HG03175 (cell line): Measurements from ENCODE around the gene MAML3.

Experiments
- ATAC-seq: cut with Tn5 transposase; IDR thresholded peaks from one replicate; pipeline ENCODE4 v1.9.1; 2021; ENCODE audit warnings: mild to moderate bottlenecking, moderate library complexity; ENCODE audit not compliant: unreplicated experiment

MAML3 gene

GRCh38 chr4:140012688-140013486, 141.1 kb downstream of the MAML3 start:
- ATAC-seq = no peak

- no peak for ATAC-seq
These were observed 148.3 kb downstream of the MAML3 start for GRCh38 chr4:140005699-140006098.

DNA sequence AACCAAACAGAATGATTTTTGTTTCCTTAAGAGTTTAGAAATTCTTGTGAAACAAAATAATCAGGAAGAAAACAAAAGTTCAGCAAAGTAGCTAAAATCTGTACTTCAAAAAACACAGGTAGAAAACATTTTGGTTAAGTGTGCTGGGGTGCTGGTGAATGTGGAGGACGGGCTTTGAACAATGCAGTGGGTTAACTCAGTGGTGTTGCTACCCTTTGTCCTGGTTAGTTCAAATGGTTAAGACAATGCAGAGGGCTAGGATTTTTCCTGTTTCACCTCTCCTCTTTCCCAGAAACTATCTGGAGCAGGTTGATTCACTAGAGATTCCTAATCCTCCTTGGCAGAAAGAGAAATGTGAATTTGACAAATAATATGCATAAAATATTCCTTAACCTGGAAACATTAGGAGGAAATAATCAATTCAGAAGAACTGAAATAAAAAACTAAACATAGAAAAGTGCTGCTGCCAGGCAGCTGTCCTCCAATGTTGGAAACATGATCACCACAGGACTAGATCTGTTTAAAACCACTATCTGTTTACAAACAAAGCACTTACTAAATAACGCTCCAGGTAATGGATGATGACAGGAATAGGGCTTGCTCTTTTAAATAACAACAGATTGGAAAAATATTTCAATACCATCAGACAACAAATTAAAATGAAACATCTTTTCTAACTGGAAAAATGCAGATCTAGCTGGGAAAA, 148.9 kb downstream of the MAML3 start:
- no peak for ATAC-seq

DNA sequence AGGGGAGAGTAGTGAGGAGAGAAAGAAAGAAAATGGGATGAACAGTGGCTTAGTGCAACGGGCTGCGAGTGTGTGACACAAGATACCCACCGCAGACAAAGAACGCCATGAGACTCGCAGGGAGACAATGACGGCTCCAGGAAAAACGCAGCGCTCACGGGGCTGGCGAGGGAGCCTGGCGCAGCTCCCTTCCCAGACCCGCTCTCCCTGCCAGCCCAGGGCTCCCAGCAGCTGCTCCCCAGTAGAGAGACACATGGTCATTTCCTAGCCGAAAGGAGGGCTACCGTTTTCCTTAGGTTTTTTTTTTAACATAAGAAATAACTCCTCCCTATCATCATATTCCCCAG, 149.5 kb downstream of the MAML3 start:
- no peak for ATAC-seq

DNA sequence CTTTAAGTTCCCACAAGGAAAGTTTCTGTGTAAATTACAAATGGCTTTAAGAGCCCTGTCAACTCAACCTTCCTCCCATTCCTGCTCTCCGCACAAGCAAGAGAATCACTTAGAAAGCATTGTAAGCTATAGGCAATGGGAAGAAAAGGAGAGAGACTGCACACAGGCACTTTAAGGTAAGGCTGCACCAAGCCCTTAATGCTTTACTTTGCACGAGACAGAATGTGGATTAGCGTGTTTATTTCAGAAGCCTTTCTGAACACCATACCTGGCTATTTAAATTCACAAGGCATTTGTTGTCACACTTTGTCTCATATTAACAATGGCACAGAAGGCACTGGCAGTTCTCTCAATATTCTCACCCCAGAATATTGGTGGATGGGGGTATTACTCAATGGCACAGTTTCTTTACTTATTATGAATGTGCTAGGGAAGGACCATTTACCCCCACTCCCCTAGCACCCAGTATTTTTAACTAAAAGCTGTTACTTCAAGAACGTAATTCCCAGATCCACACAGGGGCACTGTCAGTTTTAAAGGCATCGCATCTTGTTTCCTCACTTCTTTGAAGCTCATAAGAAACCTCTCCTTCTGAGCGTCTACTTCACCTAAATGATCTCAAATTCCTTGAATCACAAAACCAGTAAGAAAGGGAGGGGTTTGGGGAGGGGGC, 150.0 kb downstream of the MAML3 start:
- ATAC-seq = no peak

- no peak for ATAC-seq
These were observed 153.8 kb downstream of the MAML3 start for GRCh38 chr4:140000232-140000631.

DNA sequence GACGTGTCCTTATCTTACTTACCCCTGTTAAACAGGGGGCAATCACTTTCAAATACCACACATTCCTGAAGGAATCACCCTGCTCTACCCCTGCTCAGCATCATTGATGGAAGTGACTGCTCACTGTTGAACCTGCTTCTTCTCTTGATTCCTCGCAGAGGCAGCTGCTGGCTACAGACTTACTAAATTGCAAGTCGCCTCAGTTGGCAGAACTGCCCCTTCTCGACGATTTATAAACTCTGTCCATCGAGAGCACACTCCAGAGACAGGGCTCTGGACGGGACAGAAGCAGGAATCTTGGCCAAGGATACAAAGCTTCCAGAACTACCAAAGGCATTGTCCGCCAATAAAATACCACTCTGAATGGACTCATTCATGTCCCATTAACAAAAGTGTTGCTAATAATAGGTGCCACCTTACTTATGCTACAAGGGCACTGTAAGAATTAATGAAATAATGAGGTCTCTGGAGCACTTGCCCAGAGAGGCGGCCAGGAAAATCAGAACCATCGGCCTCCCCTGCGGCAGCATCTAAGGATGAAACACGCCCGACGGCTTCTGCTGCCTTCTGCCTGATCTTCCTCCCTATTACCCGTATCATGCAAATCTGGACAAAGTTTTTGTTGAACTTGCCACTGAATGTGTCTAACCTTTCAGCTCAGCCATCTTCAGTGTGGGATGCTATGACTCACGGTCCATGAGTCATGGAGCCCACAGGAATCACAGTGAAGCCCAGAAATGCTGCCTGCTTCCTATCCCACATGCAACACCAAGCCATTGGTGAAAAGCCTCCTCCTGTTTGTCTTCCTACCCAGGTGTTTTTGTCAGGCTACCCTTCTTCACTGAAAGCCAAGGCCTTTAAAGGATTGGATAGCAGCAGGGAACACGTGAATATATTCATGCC, 164.9 kb downstream of the MAML3 start:
- no peak for ATAC-seq

DNA sequence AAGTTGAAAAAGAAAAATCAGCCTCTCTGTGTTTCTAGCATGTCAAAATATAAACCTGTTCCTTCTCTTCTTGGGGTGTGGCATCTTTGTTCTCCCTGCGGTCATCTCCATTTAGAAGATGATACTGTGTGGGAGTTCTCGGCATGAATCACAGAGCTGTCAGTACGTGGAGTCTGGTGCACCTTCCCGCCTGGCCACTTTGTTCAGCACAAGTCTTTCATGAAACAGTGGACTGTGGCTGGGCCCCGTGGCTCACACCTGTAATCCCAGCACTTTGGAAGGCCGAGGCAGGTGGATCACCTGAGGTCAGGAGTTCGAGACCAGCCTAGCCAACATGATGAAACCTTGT, 166.5 kb downstream of the MAML3 start:
- ATAC-seq = no peak

DNA sequence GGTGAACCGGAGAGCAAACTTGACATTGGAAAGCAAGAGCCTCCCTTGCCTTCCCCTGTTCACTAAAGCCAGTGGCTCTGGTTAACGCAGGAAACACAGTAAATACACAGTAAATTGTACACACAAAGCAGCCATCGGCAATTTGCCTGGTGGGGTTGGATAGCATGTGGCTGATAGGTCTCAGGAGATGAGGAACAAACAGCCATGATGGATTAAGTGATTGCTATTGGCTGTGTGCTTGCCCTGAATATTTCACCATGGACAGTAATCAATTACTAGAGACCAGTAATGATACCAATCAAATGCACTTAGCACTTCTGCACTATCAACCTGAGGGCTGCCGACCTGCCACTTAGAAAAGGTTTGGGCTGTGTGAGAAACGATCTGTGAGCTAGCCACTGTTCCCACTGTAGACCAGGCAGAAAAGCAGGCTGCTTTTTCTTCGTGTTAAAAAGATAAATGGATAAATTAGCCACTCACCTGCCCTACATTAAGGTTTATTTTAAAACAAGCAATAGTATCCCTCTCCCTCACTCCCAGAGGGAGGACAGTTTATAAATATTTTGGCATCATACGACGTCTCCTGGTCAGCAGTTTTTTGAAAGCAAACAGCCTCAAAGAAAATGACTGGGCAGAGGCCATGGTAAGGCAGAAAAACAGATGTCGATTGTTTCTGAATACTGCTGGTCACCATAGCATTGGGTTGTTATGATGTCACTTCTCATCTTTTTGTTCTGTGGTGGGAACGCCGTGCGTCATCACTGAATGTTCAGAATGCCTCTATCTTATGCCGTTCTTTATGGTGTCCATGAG, 167.1 kb downstream of the MAML3 start:
- no peak for ATAC-seq

- no peak for ATAC-seq
These were observed 167.9 kb downstream of the MAML3 start for GRCh38 chr4:139986106-139986505.

DNA sequence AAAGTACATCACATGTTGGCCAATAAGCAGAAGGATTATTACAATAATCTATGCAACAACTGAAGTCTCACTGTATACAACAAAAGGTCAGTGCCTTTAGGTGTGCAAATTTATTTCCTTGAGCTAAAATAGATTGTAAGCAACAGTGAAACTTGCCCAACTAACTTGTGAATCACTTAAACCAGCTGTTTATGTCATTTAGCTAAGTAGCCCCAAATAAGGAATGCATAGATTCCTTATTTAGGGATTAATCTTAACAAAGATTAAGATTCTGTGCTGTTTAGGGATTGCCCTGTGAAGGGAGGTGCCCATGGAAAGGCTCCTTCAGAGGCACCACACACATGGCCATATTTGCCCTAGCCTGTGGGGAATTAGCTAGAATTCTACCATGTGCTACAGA, 168.6 kb downstream of the MAML3 start:
- no peak for ATAC-seq

DNA sequence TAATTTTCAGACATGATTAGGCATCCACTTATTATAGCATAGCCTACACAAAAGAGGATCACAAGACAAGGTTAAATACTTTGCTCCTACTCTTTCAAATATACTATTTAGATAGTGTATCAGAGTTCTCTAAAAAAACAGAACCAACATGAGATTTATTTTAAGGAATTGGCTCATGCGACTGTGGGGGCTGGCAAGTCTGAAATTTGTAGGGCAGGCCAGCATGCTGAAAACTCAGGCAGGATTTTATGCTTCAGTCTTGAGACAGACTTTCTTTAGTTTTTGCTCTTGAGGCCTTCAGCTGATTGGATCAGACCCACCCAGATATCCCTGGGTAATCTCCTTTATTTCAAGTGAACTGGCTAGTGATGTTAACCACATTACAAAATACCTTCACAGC, 169.5 kb downstream of the MAML3 start:
- ATAC-seq = no peak

- ATAC-seq = peak; percentile 96
These were observed 175.3 kb downstream of the MAML3 start for GRCh38 chr4:139978692-139979091.

DNA sequence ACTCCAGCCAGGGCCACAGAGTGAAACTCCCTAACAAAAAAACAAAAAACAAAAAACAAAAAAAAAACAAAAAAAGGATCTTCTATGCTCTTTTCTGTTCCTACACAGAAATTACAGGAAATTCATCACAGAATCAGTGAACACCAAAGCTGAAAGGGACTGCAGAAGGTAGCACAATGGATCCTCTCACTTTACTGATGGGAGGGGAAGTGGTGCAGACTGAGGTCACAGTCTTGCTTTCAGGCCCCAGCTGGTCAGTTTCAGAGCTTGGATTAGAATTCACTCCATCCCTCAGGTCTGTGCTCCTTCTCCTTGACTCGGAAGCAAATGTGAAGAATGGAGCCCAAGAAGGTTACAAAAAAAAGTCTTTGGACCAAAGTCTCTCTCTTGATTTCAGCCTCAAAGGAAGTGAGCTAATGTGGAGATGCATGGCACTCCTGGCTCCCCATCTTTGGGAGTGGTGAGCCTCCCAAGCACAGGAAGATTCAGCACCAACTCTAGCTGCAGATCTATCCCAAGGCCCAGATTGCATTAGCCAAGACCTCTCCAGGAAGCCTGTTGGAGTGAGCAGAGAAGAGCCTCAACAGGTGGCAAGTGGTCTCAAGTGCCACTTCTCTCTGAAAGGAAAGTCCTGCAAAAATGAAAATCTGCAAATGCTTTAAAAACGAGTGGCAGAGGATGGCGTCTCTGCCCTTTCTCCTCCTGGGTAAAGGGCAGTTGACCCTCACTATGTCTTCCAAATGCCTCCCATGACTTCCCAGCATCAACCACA, 176.0 kb downstream of the MAML3 start:
- ATAC-seq = peak; percentile 40

GRCh38 chr4:139975830-139976272, 178.1 kb downstream of the MAML3 start:
- no peak for ATAC-seq

GRCh38 chr4:139973616-139974015, 180.4 kb downstream of the MAML3 start:
- no peak for ATAC-seq

DNA sequence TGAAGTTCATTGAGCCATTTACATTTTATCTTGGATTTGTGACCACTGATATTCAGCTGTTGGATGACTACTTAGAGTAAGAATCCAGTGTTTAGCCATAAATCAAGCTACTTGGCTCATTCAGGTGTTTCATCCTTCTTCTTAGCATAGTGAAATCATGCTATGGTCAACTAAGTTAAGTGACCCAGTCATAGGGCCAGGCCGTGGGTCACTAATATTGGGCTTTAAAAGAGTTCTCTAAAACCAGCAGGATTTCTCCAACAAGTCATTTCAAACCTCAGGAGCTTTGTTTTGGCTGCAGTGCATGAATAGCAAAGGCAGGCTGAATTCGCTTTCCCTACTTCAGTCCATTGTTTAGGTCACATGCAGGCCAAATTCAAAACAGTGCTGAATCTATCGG, 181.0 kb downstream of the MAML3 start:
- ATAC-seq = no peak

DNA sequence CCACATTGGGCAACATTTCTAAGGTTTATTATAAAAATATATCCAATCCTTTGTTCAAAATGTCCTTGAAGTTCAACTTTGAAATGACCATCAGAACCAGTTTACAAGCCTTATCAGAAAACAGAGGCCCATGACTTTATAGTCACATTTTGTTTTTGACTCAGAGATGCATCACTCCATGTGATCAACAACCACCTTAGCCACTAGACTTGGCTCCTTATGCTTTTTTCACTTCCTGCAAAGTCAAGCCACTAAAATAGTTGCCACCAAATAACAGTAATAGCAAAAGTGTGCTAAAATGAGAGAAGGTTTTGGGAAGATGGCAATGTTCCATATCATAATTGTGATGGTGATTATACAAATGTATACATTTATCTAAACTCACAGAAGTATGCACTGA, 181.7 kb downstream of the MAML3 start:
- no peak for ATAC-seq

DNA sequence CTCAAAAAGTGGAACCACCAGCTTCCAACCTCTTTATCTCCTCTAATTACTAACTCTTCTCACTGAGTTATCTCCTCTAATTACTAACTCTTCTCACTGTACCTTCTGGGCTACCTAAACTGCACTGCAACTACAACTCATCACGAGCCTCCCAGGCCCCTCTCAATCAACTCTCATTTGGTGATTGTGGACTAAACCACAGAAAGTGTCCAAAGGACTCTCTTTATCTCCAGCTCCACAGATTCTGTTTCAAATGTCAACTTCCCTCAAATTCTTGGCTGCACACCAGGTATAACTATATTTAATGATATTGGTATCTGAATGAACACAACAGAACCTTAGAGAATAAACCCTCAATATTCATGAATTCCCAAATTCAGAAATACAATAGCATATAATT, 182.9 kb downstream of the MAML3 start:
- no peak for ATAC-seq
